Stimulated activated CD4-positive, alpha-beta T cell treated with anti-CD3 and anti-CD28 coated beads, Interleukin-15, amount 100 ng/mL, for 48 hours (primary cell): Measurements from ENCODE around the gene RORC.

ENCODE experiments used
- DNase-seq, 2 donors: peaks; one replicate each; pipeline ENCODE4 v3.0.0-alpha.2; 2020; ENCODE audit warnings: low read depth in 2 of 2

RORC gene

DNA sequence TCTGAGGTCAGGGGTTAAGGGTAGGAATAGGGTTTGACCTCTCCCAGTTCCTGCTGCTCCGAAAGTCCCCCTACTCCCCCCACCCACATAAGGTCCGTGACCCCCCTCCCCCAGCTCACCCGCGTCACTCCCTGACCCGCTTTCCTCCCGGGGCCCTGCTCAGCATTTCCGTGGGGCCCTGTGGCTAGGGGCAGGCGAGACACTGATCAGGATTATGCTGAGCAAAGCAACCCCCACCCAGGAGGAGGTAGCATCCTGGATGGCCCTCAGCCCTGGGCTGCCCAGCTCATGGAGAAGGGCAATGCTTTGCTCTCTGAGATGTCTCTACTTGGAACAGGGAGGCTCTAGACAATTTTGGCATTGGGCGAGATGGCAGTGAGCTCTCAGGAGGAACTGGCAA, 3.7 kb downstream of the RORC start:
- DNase-seq: no peak

DNA sequence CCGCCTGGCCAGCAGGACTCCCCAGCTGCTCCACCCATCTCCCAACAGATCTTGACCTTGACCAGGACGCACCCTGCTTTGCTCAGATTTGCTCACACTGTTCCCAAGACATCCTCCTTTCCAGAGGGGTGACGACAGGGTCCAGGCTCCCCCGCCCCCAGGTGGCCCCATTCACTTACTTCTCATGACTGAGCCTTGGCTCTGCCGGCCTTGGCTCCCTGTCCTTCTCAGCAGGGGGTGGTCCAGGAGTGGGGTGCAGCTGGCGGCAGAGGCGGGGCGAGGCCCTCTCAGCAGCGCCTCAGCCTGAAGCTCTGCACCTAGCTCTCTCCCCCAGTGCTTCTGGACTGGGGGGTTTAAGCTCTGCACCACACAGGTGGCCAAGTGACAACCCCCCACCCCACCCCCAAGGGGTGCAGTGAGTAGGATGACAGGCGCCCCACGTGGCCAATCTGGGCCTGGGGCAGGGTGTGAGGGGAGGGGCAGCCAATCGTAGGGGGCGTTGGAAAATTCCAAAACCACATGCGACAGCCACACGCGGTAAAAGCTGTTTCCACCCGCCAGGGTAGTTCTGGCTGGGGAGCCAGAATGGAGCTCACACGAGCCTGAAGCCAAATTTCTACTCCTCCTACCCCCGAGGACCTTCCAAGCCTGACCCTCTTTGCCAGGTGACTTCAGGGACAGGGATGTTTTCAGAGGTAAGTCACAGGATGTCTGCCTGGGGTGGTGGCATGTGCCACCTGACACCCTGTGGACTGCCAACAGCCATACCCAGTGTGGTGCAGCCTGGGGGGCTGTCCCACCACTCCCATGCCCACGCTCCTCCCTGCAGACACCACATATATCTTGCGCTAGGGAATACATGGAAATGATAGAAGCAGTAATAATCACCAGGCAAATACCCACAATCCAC, 5.6 kb downstream of the RORC start:
- DNase-seq: no peak

DNA sequence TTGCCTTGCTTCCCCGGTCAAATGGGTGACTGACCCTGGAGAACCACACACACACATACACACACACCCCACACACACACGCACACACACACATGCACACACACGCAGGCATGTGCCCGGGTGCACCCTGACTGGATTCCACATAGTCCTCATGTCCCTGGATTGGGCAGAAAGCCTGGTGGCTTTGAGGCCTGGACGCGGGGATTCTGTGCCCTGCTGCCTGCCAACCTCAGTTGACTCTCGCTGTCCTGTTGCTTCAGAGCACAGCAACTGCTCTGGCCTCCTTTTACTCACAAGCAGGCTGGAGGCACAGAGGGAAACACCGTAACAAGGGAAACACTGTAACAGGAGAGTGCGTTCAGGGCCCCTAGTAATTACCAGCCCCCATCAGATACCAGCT, 6.4 kb downstream of the RORC start:
- no peak for DNase-seq

GRCh38 chr1:151823175-151823574, 8.4 kb downstream of the RORC start:
- no peak for DNase-seq

- peak; percentile 56 to 60 for DNase-seq
These were observed 9.2 kb downstream of the RORC start for GRCh38 chr1:151822404-151822803.

- DNase-seq: no peak
These were observed 10.7 kb downstream of the RORC start for GRCh38 chr1:151820940-151821339.

- DNase-seq: peak in 1 of 2 donors; percentile 52
These were observed 11.5 kb downstream of the RORC start for GRCh38 chr1:151819976-151820623.

DNA sequence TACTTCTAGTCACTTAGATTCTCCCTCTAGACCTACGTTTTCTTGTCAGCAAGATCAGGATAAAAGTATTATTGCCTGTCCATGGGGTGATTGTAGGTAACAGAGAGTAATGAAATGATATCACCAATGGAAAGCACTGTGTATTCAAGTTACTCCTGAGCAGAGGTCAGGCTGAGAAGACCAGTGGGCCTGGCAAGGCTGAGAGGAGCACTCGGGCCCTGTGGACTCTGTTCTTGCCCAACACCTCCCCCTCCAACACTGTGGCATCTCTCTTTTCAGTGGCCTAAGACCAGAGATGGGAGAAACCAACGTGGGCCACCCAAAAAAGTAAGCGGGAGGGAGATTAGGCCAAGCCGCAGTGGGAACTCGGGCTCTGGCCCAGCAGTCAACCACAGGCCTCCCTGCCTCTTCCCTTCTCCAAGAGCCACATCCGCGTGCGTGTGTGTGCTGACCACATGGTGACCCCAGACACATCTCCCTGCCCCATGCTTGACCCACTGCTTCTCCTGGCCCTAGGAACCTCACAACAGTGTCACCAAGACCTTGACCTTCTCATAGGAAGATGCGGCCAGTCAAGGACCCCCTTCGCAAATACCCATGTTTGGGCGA, 12.3 kb downstream of the RORC start:
- DNase-seq: no peak

DNA sequence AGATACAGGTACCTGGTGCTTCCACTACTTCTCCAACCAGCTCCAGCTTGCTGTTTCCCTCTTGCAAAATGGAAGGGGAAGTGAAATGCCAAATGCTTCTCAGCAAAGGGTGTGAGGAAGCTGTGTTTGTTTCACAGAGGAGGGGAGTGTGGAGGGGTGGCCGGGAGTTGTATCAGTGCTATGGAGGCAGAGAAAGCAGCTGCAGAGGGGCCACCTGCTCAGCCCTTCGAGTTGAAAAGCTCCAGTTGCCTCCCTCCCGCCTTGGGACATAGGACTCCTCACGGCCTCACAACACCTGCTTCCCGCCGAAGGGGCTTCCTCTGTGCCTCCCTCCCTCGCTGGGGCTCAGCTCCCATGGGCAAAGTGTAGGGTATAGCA, 14.3 kb downstream of the RORC start:
- no peak for DNase-seq

DNA sequence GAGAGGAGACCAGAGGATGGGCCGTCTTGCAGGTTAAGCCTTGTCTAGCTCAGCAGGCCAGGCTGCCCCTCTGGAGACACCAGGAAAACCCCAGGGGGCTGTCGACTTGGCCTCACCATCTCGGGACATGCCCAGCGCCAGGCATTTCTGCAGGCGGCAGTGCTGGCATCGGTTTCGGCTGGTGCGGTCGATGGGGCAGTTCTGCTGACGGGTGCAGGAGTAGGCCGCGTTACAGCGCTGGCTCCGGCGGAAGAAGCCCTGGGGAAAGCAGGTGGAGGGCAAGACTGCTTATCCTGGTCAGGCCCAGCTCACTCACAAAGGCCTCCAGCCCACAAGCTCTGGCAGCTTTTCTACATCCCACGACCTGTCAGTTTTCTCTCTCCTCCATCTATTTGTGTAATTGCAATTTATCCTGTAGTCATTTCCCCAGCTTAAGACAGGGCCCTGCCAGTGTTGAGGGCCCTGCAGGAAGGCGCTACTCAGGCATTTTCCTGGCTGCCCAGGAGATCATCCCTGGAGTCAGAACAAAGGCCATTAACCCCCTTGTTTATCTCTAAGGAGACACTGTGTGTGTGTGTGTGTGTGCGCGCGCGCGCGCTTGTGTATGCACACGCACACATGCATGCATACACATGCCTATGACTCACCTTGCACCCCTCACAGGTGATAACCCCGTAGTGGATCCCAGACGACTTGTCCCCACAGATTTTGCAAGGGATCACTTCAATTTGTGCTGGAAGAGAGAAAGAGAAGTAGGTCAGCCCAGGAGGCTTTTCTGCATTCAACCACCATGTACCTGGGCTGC, 14.9 kb downstream of the RORC start:
- no peak for DNase-seq

- no peak for DNase-seq
These were observed 15.8 kb downstream of the RORC start for GRCh38 chr1:151815716-151816327.

DNA sequence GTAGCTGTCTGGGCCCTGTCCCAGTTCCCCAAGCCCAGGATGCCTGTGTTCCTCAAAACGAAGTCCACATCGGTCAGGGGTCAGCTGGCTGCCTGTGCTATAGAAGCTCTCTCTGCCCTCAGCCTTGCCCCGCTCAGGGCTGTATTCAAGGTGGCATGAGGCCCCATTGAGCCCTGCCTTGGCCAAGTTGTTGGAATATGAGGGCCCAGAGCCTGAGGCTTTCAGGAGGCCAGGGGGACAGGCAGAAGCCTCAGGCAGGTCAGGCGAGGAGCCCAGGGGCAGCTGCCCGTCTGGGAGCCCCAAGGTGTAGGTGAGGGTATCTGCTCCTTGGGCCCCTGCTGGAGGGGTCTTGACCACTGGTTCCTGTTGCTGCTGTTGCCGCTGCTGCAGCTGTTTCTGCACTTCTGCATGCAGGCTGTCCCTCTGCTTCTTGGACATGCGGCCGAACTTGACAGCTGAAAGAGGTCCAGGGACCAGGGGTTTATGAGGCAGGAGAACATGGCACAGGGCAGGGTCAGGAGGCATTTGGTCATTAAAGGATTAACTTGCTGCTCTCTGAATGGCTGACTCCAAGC, 16.5 kb downstream of the RORC start:
- DNase-seq: no peak

GRCh38 chr1:151814426-151814825, 17.2 kb downstream of the RORC start:
- DNase-seq: no peak

GRCh38 chr1:151813271-151813977, 18.2 kb downstream of the RORC start:
- no peak for DNase-seq

DNA sequence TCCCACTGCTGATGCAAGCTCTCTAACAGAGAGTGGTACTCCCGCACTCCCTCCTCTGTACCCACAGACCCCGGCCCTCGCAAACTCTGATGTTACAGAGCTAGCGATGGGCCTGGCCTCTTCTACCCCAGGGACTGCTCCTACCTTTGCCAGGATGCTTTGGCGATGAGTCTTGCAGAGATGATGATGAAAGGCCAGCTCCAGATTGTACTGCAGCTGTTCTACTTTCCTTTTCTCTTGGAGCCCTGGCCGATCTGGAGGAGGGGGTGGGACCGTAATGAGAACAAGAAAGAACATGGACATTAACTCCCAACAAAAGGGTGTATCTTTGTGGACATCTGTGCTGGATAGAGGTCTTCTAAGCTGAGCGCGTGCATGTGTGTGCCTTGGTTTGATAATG, 20.4 kb downstream of the RORC start:
- no peak for DNase-seq

- no peak for DNase-seq
These were observed 21.5 kb downstream of the RORC start for GRCh38 chr1:151809985-151810556.

DNA sequence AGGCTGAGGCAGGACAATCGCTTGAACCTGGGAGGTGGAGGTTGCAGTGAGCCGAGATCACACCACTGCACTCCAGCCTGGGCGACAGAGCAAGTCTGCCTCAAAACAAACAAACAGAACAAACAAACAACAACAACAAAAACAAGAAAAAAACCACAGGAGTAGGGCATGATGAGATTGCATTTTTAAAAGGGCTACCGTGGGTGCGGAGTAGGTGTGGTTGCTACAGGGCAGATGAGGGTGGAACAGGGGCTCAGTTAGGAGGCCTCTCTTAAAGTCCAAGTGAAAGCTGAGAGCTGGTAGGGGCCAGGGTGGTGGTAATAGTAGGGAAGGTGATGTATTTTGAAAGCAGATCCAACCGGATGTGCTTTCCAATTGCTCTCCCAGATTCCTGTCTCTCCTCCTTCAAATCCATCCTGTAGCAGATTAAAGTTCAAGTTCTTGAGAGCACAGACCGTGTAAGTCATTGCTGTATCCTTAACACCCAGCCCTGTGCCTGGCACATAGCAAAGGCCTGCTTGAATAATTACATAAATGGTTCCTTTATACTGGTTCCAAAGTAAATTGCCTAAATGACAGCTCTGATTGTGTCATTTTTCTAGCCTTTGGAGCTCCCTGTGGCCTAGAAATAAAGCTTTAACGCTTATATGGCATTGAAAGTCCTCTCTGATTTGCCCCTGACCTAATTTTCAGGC, 22.2 kb downstream of the RORC start:
- no peak for DNase-seq

DNA sequence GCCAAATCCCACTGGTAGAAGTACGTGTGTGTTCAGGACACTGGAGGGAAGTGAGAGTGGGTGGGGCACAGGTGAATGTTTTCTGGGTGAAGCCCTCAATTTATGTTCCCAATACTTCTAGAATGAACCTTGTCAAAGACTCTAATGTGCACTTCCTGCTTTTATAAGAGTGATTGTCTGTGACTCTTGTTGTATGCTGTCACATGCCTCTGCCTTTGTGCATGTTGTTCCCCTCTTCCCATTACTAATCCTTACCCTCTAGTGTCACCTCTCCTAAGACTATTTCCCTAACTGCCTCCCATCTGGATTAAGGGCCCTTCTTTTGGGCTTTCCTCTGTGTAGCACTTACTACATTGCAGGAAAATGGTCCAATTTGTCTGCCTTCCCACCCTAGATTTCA, 23.8 kb downstream of the RORC start:
- no peak for DNase-seq

- DNase-seq: no peak
These were observed 24.5 kb downstream of the RORC start for GRCh38 chr1:151807131-151807530.

GRCh38 chr1:151806170-151806569, 25.4 kb downstream of the RORC start:
- DNase-seq: no peak
